Thyroid gland (tissue), 4 donors: ENCODE data around the gene MIER2. TPM values are rescaled to one million over a fixed set of nuclear protein-coding genes. Genes with fewer than 3 reads are reported as not detected.
"Not testable (repeated sequence)": the region's sequence is repeated elsewhere in the genome, so short reads cannot be mapped to it uniquely, and the experiment has no call there.

Experiments used
- DNase-seq, 2 donors: peaks; one replicate each; pipeline ENCODE4 v3.0.0-alpha.2; 2019
- H3K27ac ChIP-seq, 3 donors: fragments of 200-600 bp; sonication (generic); 1 replicate in 2 of 3; 2 replicates in 1 of 3; pipeline ENCODE4 v1.5.1; 2016 to 2019; ENCODE audit warnings: mild to moderate bottlenecking in 1 of 3, moderate library complexity in 1 of 3
- H3K27me3 ChIP-seq: fragments of 200-600 bp; sonication (generic); one replicate; pipeline ENCODE4 v1.5.1; 2019
- H3K36me3 ChIP-seq, 2 donors: fragments of 200-600 bp; sonication (generic); one replicate each; pipeline ENCODE4 v1.5.1; 2016 to 2019
- H3K4me1 ChIP-seq, 2 donors: fragments of 200-600 bp; sonication (generic); one replicate each; pipeline ENCODE4 v1.5.1; 2017 to 2019
- H3K4me3 ChIP-seq, 3 donors: fragments of 200-600 bp; sonication (generic); replicated peaks in 1 of 3; 1 replicate in 2 of 3; 2 replicates in 1 of 3; pipeline ENCODE4 v1.5.1; 2016; ENCODE audit warnings: mild to moderate bottlenecking in 1 of 3
- H3K9me3 ChIP-seq: fragments of 200-600 bp; sonication (generic); one replicate; pipeline ENCODE4 v1.5.1; 2017
- CTCF ChIP-seq, 6 experiments: fragments of 200-600 bp in 3 of 6; fragments of 450-650 bp in 3 of 6; sonication (generic) in 3 of 6; IDR thresholded peaks; one replicate each; pipeline ENCODE4 v1.5.1; 2016 to 2019; ENCODE audit warnings: antibody characterized with exemption in 6 of 6, mild to moderate bottlenecking in 2 of 6, inconsistent platforms in 1 of 6, moderate library complexity in 1 of 6
- POLR2A ChIP-seq, 2 donors: fragments of 450-650 bp; IDR thresholded peaks; one replicate each; pipeline ENCODE4 v1.6.1; 2017; ENCODE audit warnings: antibody characterized with exemption in 2 of 2, mild to moderate bottlenecking in 2 of 2, moderate library complexity in 1 of 2
- WGBS, 2 donors: methylation state at CpG; one replicate each; pipeline ENCODE4 v1.1.5; 2017; 5-methylcytosine and 5-hydroxymethylcytosine counted together
- intact Hi-C: fragments of 100-400 bp; cut with DNase I; formaldehyde crosslinking; loops from one replicate; pipeline ENCODE4 v1.15.1; 2023
- total RNA-seq, 4 donors: library from RNA; depleted of rRNA; stranded (reverse); fragments of >200 nt; gene quantifications; one replicate each; pipeline ENCODE4 v1.2.3, GENCODE V29; 2016

Gene MIER2
- total RNA-seq, result 10 to 100 TPM in 2 of 4 donors, 1 to 10 TPM in 2; 9.0 to 20.1 (median 11.2) TPM

GRCh38 chr19:344625-345319 lies at the start of gene MIER2:
MIER2 (minus strand) TSS chr19:344796; CDS start chr19:344782, 14 bp downstream.
- Histone ChIP-seq H3K27me3 (no peaks in the 10 kb centered on the region), H3K4me1 (peaks cover 26% of the 10 kb centered on the region in 2 donors), H3K4me3 (peak within 1 kb of the TSS; percentile 25 to 86 (median 79)), H3K9me3 (no peaks in the 10 kb centered on the region), H3K36me3 (no peaks in the 10 kb centered on the region), H3K27ac (peak within 1 kb of the TSS; percentile 26 to 69 (median 41))
- 25 to 27% methylated on average over 20 to 21 of the region's 77 CpGs for WGBS, 2 donors
- TF ChIP-seq CTCF (IDR thresholded peaks at IDR 0.05), result no peak
- TF ChIP-seq POLR2A (IDR thresholded peaks at IDR 0.05), result peak in 1 of 2 donors; percentile 40
- DNase-seq, result peak; percentile 75
- intact Hi-C loops, result no loop called here

- H3K36me3 ChIP-seq, H3K27ac ChIP-seq, H3K27me3 ChIP-seq, H3K9me3 ChIP-seq, intact Hi-C loops, DNase-seq, H3K4me3 ChIP-seq: not testable (repeated sequence)
- peaks cover 0 to 17% of the 10 kb centered on the region in 2 donors for H3K4me1 ChIP-seq
Observed at GRCh38 chr19:393560-393959, 49.0 kb upstream of the MIER2 start.

- 48 to 65% methylated on average over 15 to 17 of the region's 17 CpGs for WGBS, 2 donors
- Histone ChIP-seq H3K27ac (no peak overlapping the region), H3K9me3 (no peaks in the 10 kb centered on the region), H3K4me3 (no peak overlapping the region), H3K36me3 (no peaks in the 10 kb centered on the region), H3K4me1 (peaks cover 0 to 16% of the 10 kb centered on the region in 2 donors), H3K27me3 (no peaks in the 10 kb centered on the region)
- peak in 1 of 2 donors; percentile 72 for DNase-seq
- intact Hi-C loops, result no loop called here
- no peak for TF ChIP-seq POLR2A (IDR thresholded peaks at IDR 0.05)
Observed at GRCh38 chr19:392375-392970, 47.9 kb upstream of the MIER2 start.

GRCh38 chr19:391726-392374 lies 47.3 kb upstream of the MIER2 start:
- intact Hi-C loops, result no loop called here

GRCh38 chr19:391207-391557 lies 46.6 kb upstream of the MIER2 start:
- Histone ChIP-seq H3K4me1 (peaks cover 0 to 10% of the 10 kb centered on the region in 2 donors), H3K36me3 (no peaks in the 10 kb centered on the region), H3K4me3 (no peak overlapping the region), H3K27ac (no peak overlapping the region), H3K27me3 (no peaks in the 10 kb centered on the region), H3K9me3 (no peaks in the 10 kb centered on the region)
- TF ChIP-seq CTCF (IDR thresholded peaks at IDR 0.05) (no peak), POLR2A (IDR thresholded peaks at IDR 0.05) (no peak)
- no peak for DNase-seq
- 92 to 97% methylated on average over 2 of the region's 2 CpGs for WGBS, 2 donors
- intact Hi-C loops, result no loop called here

More at GRCh38 chr19:391726-392374, 47.3 kb upstream of the MIER2 start:
- H3K36me3 ChIP-seq, result no peaks in the 10 kb centered on the region
- TF ChIP-seq POLR2A (IDR thresholded peaks at IDR 0.05) (no peak), CTCF (IDR thresholded peaks at IDR 0.05) (no peak)
- DNase-seq, result peak in 1 of 2 donors; percentile 2
- H3K27me3 ChIP-seq, result no peaks in the 10 kb centered on the region
- WGBS, 2 donors, result 86 to 90% methylated on average over 23 to 24 of the region's 30 CpGs
- no peak overlapping the region for H3K4me3 ChIP-seq
- H3K27ac ChIP-seq, result no peak overlapping the region
- H3K4me1 ChIP-seq, result peaks cover 0 to 10% of the 10 kb centered on the region in 2 donors
- H3K9me3 ChIP-seq, result no peaks in the 10 kb centered on the region
